ENCODE results near the gene GRM1. TPM values are rescaled to one million over a fixed set of nuclear protein-coding genes. Genes with fewer than 3 reads are reported as not detected.

GRM1 gene
- total and polyA plus RNA-seq, 9 of the 15 experiments (the other 6 are each of a cell fraction or from before 2014, with no cell fraction given), result not detected

GRCh38 chr6:146357578-146358430 is 328.9 kb downstream of the GRM1 start (continued):
- no peak for TF ChIP-seq ZNF511 (CRISPR knock-in tag; IDR thresholded peaks at IDR 0.05)
- no peak for TF ChIP-seq CGGBP1 (CRISPR knock-in tag; IDR thresholded peaks at IDR 0.05)
- no peak for TF ChIP-seq L3MBTL2 (IDR thresholded peaks at IDR 0.05)
- TF ChIP-seq C11orf30 (IDR thresholded peaks at IDR 0.05; ENCODE audit: low read depth), result peak; percentile 84
- no peak for TF ChIP-seq ZNF507 (tag; conservative IDR thresholded peaks at IDR 0.05)
- 0 out of 2 replicates have a peak, but pooled peaks have one; percentile 33 for TF ChIP-seq GABPA (tag; conservative IDR thresholded peaks at IDR 0.05; ENCODE audit: low read depth)
- TF ChIP-seq MCM3 (IDR thresholded peaks at IDR 0.05), result no peak
- TF ChIP-seq KAT8 (IDR thresholded peaks at IDR 0.05; ENCODE audit: low read depth), result no peak
- no peak for TF ChIP-seq KDM2B (CRISPR knock-in tag; IDR thresholded peaks at IDR 0.05)
- TF ChIP-seq ID3 (CRISPR knock-in tag; IDR thresholded peaks at IDR 0.05), result no peak
- TF ChIP-seq ID3 (tag; IDR thresholded peaks at IDR 0.05), result no peak
- TF ChIP-seq POLR2AphosphoS2 (IDR thresholded peaks at IDR 0.05; ENCODE audit: low read length), result no peak
- TF ChIP-seq MAFK (IDR thresholded peaks at IDR 0.05; ENCODE audit: low read length), result peak; percentile 74; the same call in 1 of the 2 replicates
- no peak for TF ChIP-seq ZBTB7A (IDR thresholded peaks at IDR 0.05; ENCODE audit: borderline replicate concordance, control insufficient read depth, low read depth, low read length)
- no peak for TF ChIP-seq PTRF (tag; IDR thresholded peaks at IDR 0.05)
- no peak for TF ChIP-seq BCLAF1 (IDR thresholded peaks at IDR 0.05; ENCODE audit: borderline replicate concordance in 1 of 2, control insufficient read depth in 1 of 2, low read depth in 2 of 2, low read length in 1 of 2)
- TF ChIP-seq ARID3B (CRISPR knock-in tag; IDR thresholded peaks at IDR 0.05; ENCODE audit: borderline replicate concordance), result no peak
- no peak for TF ChIP-seq MBD2 (IDR thresholded peaks at IDR 0.05; ENCODE audit: borderline replicate concordance, low read depth)
- no peak for TF ChIP-seq NCOA6 (IDR thresholded peaks at IDR 0.05)
